PC-9 (cell line): Measurements from ENCODE around the gene PANX1.

Source experiments
- EZH2 ChIP-seq: fragments of 200-600 bp; sonication (generic); IDR thresholded peaks from 2 replicates; pipeline ENCODE4 v1.8.0; 2017; ENCODE audit warnings: antibody characterized with exemption, low read depth
- TF ChIP-seq, protein P1 (sequence below): fragments of 200-600 bp; sonication (generic); conservative IDR thresholded peaks from 2 replicates; pipeline ENCODE4 v1.6.1; 2017; ENCODE audit warnings: mixed run types, antibody characterized with exemption, mild to moderate bottlenecking, moderate library complexity

DNA sequence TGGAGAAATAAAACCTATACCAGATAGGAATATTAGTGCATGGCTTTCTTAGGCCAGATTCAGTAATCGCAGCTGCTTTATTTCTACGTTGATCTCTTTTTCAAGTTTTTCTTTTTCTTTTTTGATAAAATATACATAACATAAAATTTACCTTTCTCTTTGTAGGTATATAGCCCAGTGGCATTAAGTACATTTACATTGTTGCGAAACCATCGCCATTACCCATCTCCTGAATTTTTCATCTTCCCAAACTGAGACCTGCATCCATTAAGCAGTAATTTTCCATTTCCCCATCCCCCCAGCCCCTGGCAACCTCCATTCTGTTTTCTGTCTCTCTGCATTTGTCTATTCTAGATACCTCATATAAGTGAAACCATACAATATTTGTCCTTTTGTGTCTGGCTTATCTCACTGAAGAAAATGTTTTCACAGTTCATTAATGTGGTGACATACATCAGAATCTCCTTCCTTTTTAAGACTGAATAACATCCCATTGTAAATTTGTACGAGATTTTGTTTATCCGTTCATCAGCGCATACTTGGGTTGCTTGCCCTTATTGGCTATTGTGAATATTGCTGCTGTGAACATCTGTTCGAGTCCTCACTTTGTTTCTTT lies 41.4 kb downstream of the PANX1 start:
- TF ChIP-seq, protein P1, sequence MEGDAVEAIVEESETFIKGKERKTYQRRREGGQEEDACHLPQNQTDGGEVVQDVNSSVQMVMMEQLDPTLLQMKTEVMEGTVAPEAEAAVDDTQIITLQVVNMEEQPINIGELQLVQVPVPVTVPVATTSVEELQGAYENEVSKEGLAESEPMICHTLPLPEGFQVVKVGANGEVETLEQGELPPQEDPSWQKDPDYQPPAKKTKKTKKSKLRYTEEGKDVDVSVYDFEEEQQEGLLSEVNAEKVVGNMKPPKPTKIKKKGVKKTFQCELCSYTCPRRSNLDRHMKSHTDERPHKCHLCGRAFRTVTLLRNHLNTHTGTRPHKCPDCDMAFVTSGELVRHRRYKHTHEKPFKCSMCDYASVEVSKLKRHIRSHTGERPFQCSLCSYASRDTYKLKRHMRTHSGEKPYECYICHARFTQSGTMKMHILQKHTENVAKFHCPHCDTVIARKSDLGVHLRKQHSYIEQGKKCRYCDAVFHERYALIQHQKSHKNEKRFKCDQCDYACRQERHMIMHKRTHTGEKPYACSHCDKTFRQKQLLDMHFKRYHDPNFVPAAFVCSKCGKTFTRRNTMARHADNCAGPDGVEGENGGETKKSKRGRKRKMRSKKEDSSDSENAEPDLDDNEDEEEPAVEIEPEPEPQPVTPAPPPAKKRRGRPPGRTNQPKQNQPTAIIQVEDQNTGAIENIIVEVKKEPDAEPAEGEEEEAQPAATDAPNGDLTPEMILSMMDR: no peak
- no peak for TF ChIP-seq EZH2
